HCT116 (cell line): ENCODE measurements around the gene KRT1. TPM values are rescaled to one million over a fixed set of nuclear protein-coding genes. Genes with fewer than 3 reads are reported as not detected.

Experiments
- ATAC-seq: fragments of 200-7000 bp; cut with Tn5 transposase; 2 replicates; pipeline ENCODE4 v1.9.1; 2020; ENCODE audit warnings: mild to moderate bottlenecking, moderate library complexity
- BruUV-seq: library from RNA; stranded (reverse); fragments of 400-500 nt; replicated peaks from 2 replicates; lab custom pipeline; 2021; lab: Mats Ljungman, UMichigan
- CTCF ChIA-PET: fragments of 300-600 bp; sonication (Branson Sonifier 250); formaldehyde crosslinking; loops from one replicate; lab custom pipeline; 2021; ENCODE audit warnings: antibody characterized with exemption; lab: Charles Lee
- POLR2A ChIA-PET: fragments of 300-600, 350-600 bp; sonication (Branson Sonifier 250); formaldehyde crosslinking; loops from one replicate; lab custom pipeline; 2021; ENCODE audit warnings: antibody characterized with exemption; lab: Charles Lee
- RAD21 ChIA-PET, 2 experiments: fragments of 300-600 bp; sonication (Branson Sonifier 250); formaldehyde crosslinking; loops; one replicate each; lab custom pipeline; 2023; ENCODE audit warnings: low total read pairs in 2 of 2; ENCODE audit not compliant: uncharacterized antibody in 2 of 2, unreplicated experiment in 2 of 2, low non-redundant PET in 1 of 2; lab: Charles Lee
- DNase-seq: peaks from one replicate; pipeline ENCODE4 v3.0.0-alpha.2; 2010; ENCODE audit warnings: low read depth, low spot score
- H2AFZ ChIP-seq: fragments of 200-600 bp; shearing (Covaris generic), sonication (generic); 2 replicates; pipeline ENCODE4 v1.6.1; 2017; ENCODE audit warnings: low read depth, mixed run types, mixed read lengths, antibody characterized with exemption, low read length; ENCODE audit not compliant: poor library complexity, severe bottlenecking
- H3K27ac ChIP-seq: 2 replicates; pipeline ENCODE4 v1.5.1; 2012; ENCODE audit warnings: low read depth, low read length
- H3K27me3 ChIP-seq: fragments of 200-600 bp; sonication (generic); 2 replicates; pipeline ENCODE4 v1.6.1; 2016; ENCODE audit warnings: mixed run types, low read length, mixed read lengths; ENCODE audit not compliant: insufficient read depth
- H3K36me3 ChIP-seq, 2 experiments: fragments of 200-500 bp in 1 of 2; fragments of 200-600 bp in 1 of 2; sonication (Bioruptor generic) in 1 of 2; sonication (generic) in 1 of 2; 2 replicates each; pipeline versions ENCODE4 v1.5.1 to v1.6.1; 2014 to 2016; ENCODE audit warnings: low read length in 2 of 2, inconsistent platforms in 1 of 2, mixed read lengths in 1 of 2, mixed run types in 1 of 2; ENCODE audit not compliant: insufficient read depth in 2 of 2, control insufficient read depth in 1 of 2
- H3K4me1 ChIP-seq, 2 experiments: fragments of 200-600 bp in 1 of 2; sonication (generic) in 1 of 2; 2 replicates each; pipeline versions ENCODE4 v1.5.1 to v1.6.1; 2012 to 2017; ENCODE audit warnings: low read length in 2 of 2, inconsistent platforms in 1 of 2, mild to moderate bottlenecking in 1 of 2, mixed read lengths in 1 of 2, mixed run types in 1 of 2, moderate library complexity in 1 of 2; ENCODE audit not compliant: insufficient read depth in 2 of 2, control insufficient read depth in 1 of 2
- H3K4me2 ChIP-seq: fragments of 200-600 bp; sonication (generic); 2 replicates; pipeline ENCODE4 v1.6.1; 2017; ENCODE audit warnings: mixed run types, low read length, mixed read lengths
- H3K4me3 ChIP-seq, 2 experiments: fragments of 200-600 bp in 1 of 2; sonication (generic) in 1 of 2; replicated peaks in 1 of 2; 2 replicates each; pipeline ENCODE4 v1.5.1; 2011 to 2016; ENCODE audit warnings: low read length in 2 of 2, control low read depth in 1 of 2, low read depth in 1 of 2, mild to moderate bottlenecking in 1 of 2, mixed read lengths in 1 of 2, mixed run types in 1 of 2
- H3K79me2 ChIP-seq: fragments of 200-600 bp; sonication (generic); 2 replicates; pipeline ENCODE4 v1.6.1; 2017; ENCODE audit warnings: mild to moderate bottlenecking, mixed run types, low read length, moderate library complexity, mixed read lengths; ENCODE audit not compliant: insufficient read depth
- H3K9ac ChIP-seq: fragments of 200-600 bp; sonication (generic); 2 replicates; pipeline ENCODE4 v1.6.1; 2016; ENCODE audit warnings: low read length, mixed read lengths
- H3K9me2 ChIP-seq: fragments of 200-600 bp; sonication (generic), shearing (Covaris generic); 2 replicates; pipeline ENCODE4 v1.6.1; 2017; ENCODE audit warnings: mixed run types, mild to moderate bottlenecking, moderate library complexity; ENCODE audit not compliant: insufficient read depth
- H3K9me3 ChIP-seq, 2 experiments: fragments of 200-500 bp in 1 of 2; fragments of 200-600 bp in 1 of 2; sonication (Bioruptor generic) in 1 of 2; sonication (generic) in 1 of 2; 2 replicates each; pipeline ENCODE4 v1.6.1; 2014 to 2017; ENCODE audit warnings: low read length in 2 of 2, mixed read lengths in 2 of 2, inconsistent platforms in 1 of 2, low read depth in 1 of 2, mild to moderate bottlenecking in 1 of 2, mixed run types in 1 of 2, moderate library complexity in 1 of 2; ENCODE audit not compliant: control insufficient read depth in 1 of 2, insufficient read depth in 1 of 2
- H4K20me1 ChIP-seq: fragments of 200-600 bp; sonication (generic), shearing (Covaris generic); 2 replicates; pipeline ENCODE4 v1.6.1; 2017; ENCODE audit warnings: mixed run types, mild to moderate bottlenecking, moderate library complexity; ENCODE audit not compliant: insufficient read depth
- EZH2 ChIP-seq: fragments of 200-600 bp; sonication (generic); IDR thresholded peaks from 2 replicates; pipeline ENCODE4 v1.6.1; 2017; ENCODE audit warnings: antibody characterized with exemption, mixed run types
- FOSL1 ChIP-seq: IDR thresholded peaks from 2 replicates; pipeline ENCODE4 v1.6.1; 2012; ENCODE audit warnings: low read depth
- JUND ChIP-seq: IDR thresholded peaks from 2 replicates; pipeline ENCODE4 v1.6.1; 2012
- SP1 ChIP-seq: IDR thresholded peaks from 2 replicates; pipeline ENCODE4 v1.6.1; 2012; ENCODE audit warnings: low read depth
- SRF ChIP-seq: IDR thresholded peaks from 2 replicates; pipeline ENCODE4 v1.6.1; 2012; ENCODE audit warnings: low read depth
- ZFX ChIP-seq: fragments of 450-650 bp; IDR thresholded peaks from 2 replicates; pipeline ENCODE4 v1.6.1; 2017
- intact Hi-C: fragments of 100-400 bp; cut with micrococcal nuclease; formaldehyde crosslinking; loops from 2 replicates; pipeline ENCODE4 v1.10.0; 2022
- total RNA-seq: library from RNA; stranded (reverse); gene quantifications from one replicate; pipeline ENCODE4 v1.2.1, GENCODE V29; 2021; ENCODE audit not compliant: unreplicated experiment
- TF ChIP-seq, protein P1 (sequence below): IDR thresholded peaks from 2 replicates; pipeline ENCODE4 v1.6.1; 2012; ENCODE audit warnings: low read depth
- TF ChIP-seq, protein P2 (sequence below): IDR thresholded peaks from 2 replicates; pipeline ENCODE4 v1.6.1; 2011; ENCODE audit warnings: mild to moderate bottlenecking, low read length, moderate library complexity; ENCODE audit not compliant: insufficient replicate concordance; ENCODE audit errors: extremely low read depth

Gene KRT1
- total RNA-seq, 1 experiment from 2014 or later = 0.20 TPM

GRCh38 chr12:52662093-52662917, 17.9 kb downstream of the KRT1 start:
- H3K27me3 ChIP-seq = no peaks in the 10 kb centered on the region
- H3K9me3 ChIP-seq = no peaks in the 10 kb centered on the region
- BruUV-seq = no TSS peak
- no peaks in the 10 kb centered on the region for H3K36me3 ChIP-seq
- no peak overlapping the region for H3K4me3 ChIP-seq
- no peaks in the 10 kb centered on the region for H3K9me2 ChIP-seq
- no peaks in the 10 kb centered on the region for H4K20me1 ChIP-seq
- POLR2A ChIA-PET = no interaction called here
- TF ChIP-seq FOSL1 = no peak
- no peak for TF ChIP-seq ZFX
- TF ChIP-seq EZH2 = no peak
- TF ChIP-seq SRF = no peak
- no peak for TF ChIP-seq SP1
- TF ChIP-seq, protein P1, sequence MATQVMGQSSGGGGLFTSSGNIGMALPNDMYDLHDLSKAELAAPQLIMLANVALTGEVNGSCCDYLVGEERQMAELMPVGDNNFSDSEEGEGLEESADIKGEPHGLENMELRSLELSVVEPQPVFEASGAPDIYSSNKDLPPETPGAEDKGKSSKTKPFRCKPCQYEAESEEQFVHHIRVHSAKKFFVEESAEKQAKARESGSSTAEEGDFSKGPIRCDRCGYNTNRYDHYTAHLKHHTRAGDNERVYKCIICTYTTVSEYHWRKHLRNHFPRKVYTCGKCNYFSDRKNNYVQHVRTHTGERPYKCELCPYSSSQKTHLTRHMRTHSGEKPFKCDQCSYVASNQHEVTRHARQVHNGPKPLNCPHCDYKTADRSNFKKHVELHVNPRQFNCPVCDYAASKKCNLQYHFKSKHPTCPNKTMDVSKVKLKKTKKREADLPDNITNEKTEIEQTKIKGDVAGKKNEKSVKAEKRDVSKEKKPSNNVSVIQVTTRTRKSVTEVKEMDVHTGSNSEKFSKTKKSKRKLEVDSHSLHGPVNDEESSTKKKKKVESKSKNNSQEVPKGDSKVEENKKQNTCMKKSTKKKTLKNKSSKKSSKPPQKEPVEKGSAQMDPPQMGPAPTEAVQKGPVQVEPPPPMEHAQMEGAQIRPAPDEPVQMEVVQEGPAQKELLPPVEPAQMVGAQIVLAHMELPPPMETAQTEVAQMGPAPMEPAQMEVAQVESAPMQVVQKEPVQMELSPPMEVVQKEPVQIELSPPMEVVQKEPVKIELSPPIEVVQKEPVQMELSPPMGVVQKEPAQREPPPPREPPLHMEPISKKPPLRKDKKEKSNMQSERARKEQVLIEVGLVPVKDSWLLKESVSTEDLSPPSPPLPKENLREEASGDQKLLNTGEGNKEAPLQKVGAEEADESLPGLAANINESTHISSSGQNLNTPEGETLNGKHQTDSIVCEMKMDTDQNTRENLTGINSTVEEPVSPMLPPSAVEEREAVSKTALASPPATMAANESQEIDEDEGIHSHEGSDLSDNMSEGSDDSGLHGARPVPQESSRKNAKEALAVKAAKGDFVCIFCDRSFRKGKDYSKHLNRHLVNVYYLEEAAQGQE = no peak
- TF ChIP-seq JUND = no peak
- TF ChIP-seq, protein P2, sequence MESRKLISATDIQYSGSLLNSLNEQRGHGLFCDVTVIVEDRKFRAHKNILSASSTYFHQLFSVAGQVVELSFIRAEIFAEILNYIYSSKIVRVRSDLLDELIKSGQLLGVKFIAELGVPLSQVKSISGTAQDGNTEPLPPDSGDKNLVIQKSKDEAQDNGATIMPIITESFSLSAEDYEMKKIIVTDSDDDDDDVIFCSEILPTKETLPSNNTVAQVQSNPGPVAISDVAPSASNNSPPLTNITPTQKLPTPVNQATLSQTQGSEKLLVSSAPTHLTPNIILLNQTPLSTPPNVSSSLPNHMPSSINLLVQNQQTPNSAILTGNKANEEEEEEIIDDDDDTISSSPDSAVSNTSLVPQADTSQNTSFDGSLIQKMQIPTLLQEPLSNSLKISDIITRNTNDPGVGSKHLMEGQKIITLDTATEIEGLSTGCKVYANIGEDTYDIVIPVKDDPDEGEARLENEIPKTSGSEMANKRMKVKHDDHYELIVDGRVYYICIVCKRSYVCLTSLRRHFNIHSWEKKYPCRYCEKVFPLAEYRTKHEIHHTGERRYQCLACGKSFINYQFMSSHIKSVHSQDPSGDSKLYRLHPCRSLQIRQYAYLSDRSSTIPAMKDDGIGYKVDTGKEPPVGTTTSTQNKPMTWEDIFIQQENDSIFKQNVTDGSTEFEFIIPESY = no peak
- no peaks in the 10 kb centered on the region for H3K79me2 ChIP-seq
- H3K9ac ChIP-seq = no peak overlapping the region
- CTCF ChIA-PET = no interaction called here
- no peak overlapping the region for H2AFZ ChIP-seq
- intact Hi-C loops = no loop called here
- DNase-seq = no peak
- no peak overlapping the region for H3K4me2 ChIP-seq
- RAD21 ChIA-PET = no interaction called here
- H3K27ac ChIP-seq = no peak overlapping the region
- no peak for ATAC-seq
- H3K4me1 ChIP-seq = no peaks in the 10 kb centered on the region
